Fibroblast of pulmonary artery (primary cell): ENCODE data around the gene PPP6R3.

Experiments
- DNase-seq: peaks from one replicate; pipeline ENCODE4 v3.0.0-alpha.2; 2010; ENCODE audit warnings: low read depth
- H3K4me3 ChIP-seq: replicated peaks from 2 replicates; pipeline ENCODE4 v1.5.1; 2011; ENCODE audit warnings: low read depth, mild to moderate bottlenecking, control low read depth, low read length, moderate library complexity
- CTCF ChIP-seq: IDR thresholded peaks from 2 replicates; pipeline ENCODE4 v1.5.1; 2011; ENCODE audit warnings: mild to moderate bottlenecking, control low read depth, low read length, inconsistent platforms; ENCODE audit errors: missing control alignments

The PPP6R3 gene

GRCh38 chr11:68525336-68525735 is 64.8 kb downstream of the PPP6R3 start:
- TF ChIP-seq CTCF: no peak
- no peak overlapping the region for H3K4me3 ChIP-seq
- no peak for DNase-seq

GRCh38 chr11:68525930-68526329 is 65.4 kb downstream of the PPP6R3 start:
- TF ChIP-seq CTCF: no peak

GRCh38 chr11:68527585-68527984 is 67.0 kb downstream of the PPP6R3 start:
- no peak overlapping the region for H3K4me3 ChIP-seq
- TF ChIP-seq CTCF: no peak
- DNase-seq: no peak

More at GRCh38 chr11:68525930-68526329, 65.4 kb downstream of the PPP6R3 start:
- DNase-seq: peak; percentile 67
- no peak overlapping the region for H3K4me3 ChIP-seq

- no peak for TF ChIP-seq CTCF
- H3K4me3 ChIP-seq: no peak overlapping the region
- peak; percentile 40 for DNase-seq
Measured at GRCh38 chr11:68528630-68529029, 68.1 kb downstream of the PPP6R3 start.

GRCh38 chr11:68531129-68531693 is 70.7 kb downstream of the PPP6R3 start:
- no peak for DNase-seq
- no peak for TF ChIP-seq CTCF

GRCh38 chr11:68532727-68533369 is 72.3 kb downstream of the PPP6R3 start:
- H3K4me3 ChIP-seq: no peak overlapping the region
- TF ChIP-seq CTCF: no peak
- DNase-seq: no peak

More at GRCh38 chr11:68531129-68531693, 70.7 kb downstream of the PPP6R3 start:
- H3K4me3 ChIP-seq: no peak overlapping the region

- no peak for TF ChIP-seq CTCF
- DNase-seq: no peak
- H3K4me3 ChIP-seq: no peak overlapping the region
Measured at GRCh38 chr11:68533945-68534344, 73.4 kb downstream of the PPP6R3 start.
